ENCODE data around the gene SMARCC1.
A peak's percentile ranks its signal among the peaks of the same experiment; 100 is the strongest.

Gene SMARCC1

GRCh38 chr3:47652142-47652541 is 129.6 kb downstream of the SMARCC1 start:
- no peak for DNase-seq
- in situ Hi-C loops (cut with HindIII; ENCODE audit: low pct_ligation_motif_present, low pct_unique_long_range_greater_than_20kb, low sequenced_read_pairs): no loop called here

DNA sequence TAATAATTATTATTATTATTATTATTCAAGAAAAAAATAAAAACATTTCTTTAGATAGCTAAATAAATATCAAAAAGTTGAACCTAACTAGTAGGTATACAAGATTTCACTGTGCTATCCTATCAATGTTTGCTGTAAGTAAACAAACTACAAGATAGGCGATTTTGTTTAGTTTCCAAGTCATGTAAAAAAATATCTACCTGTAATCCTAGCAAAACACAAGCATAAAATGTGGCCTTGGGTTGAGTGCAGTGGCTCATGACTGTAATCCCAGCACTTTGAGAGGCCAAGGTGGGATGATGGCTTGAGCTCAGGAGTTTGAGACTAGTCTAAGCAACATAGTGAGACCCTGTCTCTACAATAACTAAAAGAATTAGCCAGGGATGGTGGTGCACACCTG is 131.4 kb downstream of the SMARCC1 start:
- DNase-seq: no peak
- in situ Hi-C loops (cut with HindIII; ENCODE audit: low pct_ligation_motif_present, low pct_unique_long_range_greater_than_20kb, low sequenced_read_pairs): no loop called here

DNA sequence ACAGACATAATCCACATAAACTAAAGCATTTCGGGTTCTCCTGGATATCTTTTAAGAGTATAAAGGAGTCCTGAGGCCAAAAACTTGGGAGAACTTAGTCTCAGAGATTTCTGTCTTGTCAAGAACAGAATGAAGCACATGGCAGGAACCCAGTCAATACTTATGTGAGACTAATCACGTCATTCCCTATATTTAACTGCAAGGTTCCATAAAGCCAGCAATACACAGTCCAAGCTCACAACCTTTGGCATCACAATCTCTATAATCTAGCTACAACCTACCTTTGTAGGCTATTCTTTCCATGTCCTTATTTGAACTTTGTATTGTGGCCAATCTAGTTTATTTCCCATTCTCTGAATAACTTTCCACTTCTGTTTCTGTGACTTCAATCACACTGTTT is 134.1 kb downstream of the SMARCC1 start:
- in situ Hi-C loops (cut with HindIII; ENCODE audit: low pct_ligation_motif_present, low pct_unique_long_range_greater_than_20kb, low sequenced_read_pairs): no loop called here
- DNase-seq: no peak

DNA sequence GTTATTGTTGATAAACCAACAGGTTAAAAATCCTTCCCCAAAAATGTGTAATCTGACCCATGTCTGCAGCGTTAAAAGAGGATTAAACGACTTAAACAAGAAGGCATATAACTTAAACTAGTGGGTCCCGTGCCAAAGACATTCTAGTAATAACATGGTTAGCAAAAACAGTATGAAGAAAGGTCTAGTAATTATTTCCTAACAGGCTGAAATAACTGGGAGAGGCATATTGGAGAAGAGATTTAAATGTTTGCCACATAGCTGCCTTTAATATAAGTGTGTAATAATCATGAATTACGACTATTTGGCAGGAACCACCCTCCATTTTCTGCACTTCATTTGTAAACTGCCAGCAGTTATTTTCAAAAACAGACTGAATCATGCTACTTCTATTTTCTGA is 135.3 kb downstream of the SMARCC1 start:
- no peak for DNase-seq
- in situ Hi-C loops (cut with HindIII; ENCODE audit: low pct_ligation_motif_present, low pct_unique_long_range_greater_than_20kb, low sequenced_read_pairs): no loop called here

DNA sequence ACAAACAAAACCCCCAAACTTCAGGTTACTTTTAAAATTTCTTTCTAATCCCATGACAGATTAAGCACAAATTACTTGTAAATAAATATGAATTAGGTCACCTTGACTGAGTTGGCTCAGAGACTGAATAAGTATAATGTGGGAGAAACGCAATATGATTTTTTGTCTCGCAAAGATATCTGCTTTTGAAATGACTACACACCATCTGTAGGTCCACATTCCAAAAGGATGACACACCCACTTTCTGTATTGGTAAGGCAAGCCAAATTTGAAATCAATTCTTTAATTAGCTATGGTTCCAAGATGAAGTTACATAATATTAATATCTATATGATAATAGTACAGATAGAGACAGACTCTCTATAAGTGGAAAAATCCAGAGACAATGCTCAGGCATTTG is 136.1 kb downstream of the SMARCC1 start:
- in situ Hi-C loops (cut with HindIII; ENCODE audit: low pct_ligation_motif_present, low pct_unique_long_range_greater_than_20kb, low sequenced_read_pairs): no loop called here
- no peak for DNase-seq

DNA sequence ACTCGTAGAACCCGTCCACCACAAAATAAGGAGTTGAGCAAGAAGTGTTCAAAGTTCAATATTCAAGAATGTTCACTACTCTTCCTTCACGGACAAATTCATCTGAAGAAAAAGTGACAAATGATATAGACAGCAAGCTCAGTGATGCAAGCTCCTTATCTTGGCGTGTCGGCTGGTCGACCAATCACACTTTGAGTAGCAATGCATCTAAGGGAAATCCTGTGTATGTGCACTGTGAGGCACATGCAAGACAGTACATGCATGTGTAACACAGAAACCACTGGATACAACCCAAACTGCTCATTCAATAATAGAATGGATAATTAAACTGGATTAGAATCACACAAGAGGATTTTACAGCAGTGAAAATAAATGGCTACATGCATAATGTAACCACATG is 138.6 kb downstream of the SMARCC1 start:
- DNase-seq: no peak
- in situ Hi-C loops (cut with HindIII; ENCODE audit: low pct_ligation_motif_present, low pct_unique_long_range_greater_than_20kb, low sequenced_read_pairs): no loop called here

DNA sequence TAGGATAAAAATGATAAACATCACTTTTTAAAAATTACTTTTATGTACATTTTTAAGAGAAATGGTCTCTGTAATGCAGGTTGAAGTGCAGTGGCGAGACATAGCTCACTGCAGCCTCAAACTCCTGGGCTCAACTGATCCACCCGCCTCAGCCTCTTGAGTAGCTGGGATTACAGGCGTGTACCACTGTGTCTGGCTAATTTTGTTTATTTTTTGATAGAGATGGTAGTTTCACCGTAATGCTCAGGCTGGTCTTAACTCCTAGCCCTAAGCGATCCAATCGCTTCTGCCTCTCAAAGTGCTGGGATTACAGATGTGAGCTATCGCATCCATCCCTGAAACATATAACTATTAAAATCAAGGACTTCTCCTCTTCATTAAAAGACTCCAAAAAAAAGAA is 140.0 kb downstream of the SMARCC1 start:
- in situ Hi-C loops (cut with HindIII; ENCODE audit: low pct_ligation_motif_present, low pct_unique_long_range_greater_than_20kb, low sequenced_read_pairs): no loop called here
- DNase-seq: no peak

- in situ Hi-C loops (cut with HindIII; ENCODE audit: low pct_ligation_motif_present, low pct_unique_long_range_greater_than_20kb, low sequenced_read_pairs): no loop called here
- no peak for DNase-seq
Observed at GRCh38 chr3:47636921-47637320, 144.8 kb downstream of the SMARCC1 start.

DNA sequence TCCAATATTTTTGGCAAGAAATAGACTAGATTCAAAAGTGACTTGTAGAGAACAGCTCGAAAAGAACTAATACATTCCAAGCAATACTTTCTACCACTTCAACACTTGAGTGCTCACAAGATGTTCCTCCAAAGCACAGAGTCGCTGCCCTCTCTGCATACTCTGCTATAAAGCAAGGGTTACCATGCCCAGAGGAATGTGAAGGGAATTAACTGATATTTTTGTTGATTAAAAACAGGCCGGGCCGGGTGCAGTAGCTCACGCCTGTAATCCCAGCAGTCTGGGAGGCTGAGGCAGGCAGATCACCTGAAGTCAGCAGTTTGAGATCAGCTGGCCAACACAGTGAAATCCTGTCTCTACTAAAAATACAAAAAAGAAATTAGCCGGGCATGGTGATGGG is 145.5 kb downstream of the SMARCC1 start:
- in situ Hi-C loops (cut with HindIII; ENCODE audit: low pct_ligation_motif_present, low pct_unique_long_range_greater_than_20kb, low sequenced_read_pairs): no loop called here
- no peak for DNase-seq

- DNase-seq: no peak
- in situ Hi-C loops (cut with HindIII; ENCODE audit: low pct_ligation_motif_present, low pct_unique_long_range_greater_than_20kb, low sequenced_read_pairs): no loop called here
Observed at GRCh38 chr3:47635536-47635935, 146.2 kb downstream of the SMARCC1 start.

DNA sequence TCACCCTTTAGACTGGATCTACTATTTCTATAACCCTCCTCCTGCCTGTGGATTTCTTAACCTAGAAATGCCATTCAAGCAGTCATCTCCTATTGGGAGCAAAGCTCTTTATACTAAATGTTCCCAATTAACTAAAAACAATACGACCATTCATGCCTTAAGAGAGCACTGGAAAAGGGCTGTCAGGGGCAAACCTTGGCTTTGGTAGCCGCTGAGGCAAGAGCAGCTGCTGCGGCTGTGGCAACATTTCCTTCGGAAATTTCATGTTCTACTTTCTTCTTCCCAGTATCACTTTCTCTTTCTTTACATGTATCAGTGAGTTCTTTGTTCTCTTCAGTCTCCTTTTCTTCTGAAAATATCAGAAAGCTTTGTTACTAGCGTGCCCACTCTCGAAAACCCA is 146.7 kb downstream of the SMARCC1 start:
- DNase-seq: no peak
- in situ Hi-C loops (cut with HindIII; ENCODE audit: low pct_ligation_motif_present, low pct_unique_long_range_greater_than_20kb, low sequenced_read_pairs): no loop called here

- DNase-seq: no peak
- in situ Hi-C loops (cut with HindIII; ENCODE audit: low pct_ligation_motif_present, low pct_unique_long_range_greater_than_20kb, low sequenced_read_pairs): no loop called here
Observed at GRCh38 chr3:47630810-47631209, 150.9 kb downstream of the SMARCC1 start.

- DNase-seq: no peak
- in situ Hi-C loops (cut with HindIII; ENCODE audit: low pct_ligation_motif_present, low pct_unique_long_range_greater_than_20kb, low sequenced_read_pairs): no loop called here
Observed at GRCh38 chr3:47629770-47630169, 151.9 kb downstream of the SMARCC1 start.

DNA sequence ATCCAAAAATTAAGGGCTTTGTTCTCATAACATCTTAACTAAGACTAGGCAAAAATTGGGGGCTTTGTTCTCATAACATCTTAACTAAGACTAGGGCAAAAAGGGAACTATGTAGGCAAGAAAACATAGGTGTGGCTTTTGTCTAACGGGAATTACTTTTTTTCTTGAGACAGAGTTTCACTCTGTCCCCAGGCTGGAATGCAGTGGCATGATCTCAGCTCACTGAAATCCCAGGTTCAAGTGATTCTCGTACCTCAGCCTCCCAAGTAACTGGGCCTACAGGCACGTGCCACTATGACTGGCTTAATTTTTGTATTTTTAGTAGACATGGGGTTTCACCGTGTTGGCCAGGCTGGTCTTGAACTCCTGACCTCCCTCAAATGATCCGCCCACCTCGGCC is 153.3 kb downstream of the SMARCC1 start:
- in situ Hi-C loops (cut with HindIII; ENCODE audit: low pct_ligation_motif_present, low pct_unique_long_range_greater_than_20kb, low sequenced_read_pairs): no loop called here
- no peak for DNase-seq

- no peak for DNase-seq
- in situ Hi-C loops (cut with HindIII; ENCODE audit: low pct_ligation_motif_present, low pct_unique_long_range_greater_than_20kb, low sequenced_read_pairs): no loop called here
Observed at GRCh38 chr3:47622671-47623461, 158.8 kb downstream of the SMARCC1 start.

- DNase-seq: no peak
- in situ Hi-C loops (cut with HindIII; ENCODE audit: low pct_ligation_motif_present, low pct_unique_long_range_greater_than_20kb, low sequenced_read_pairs): no loop called here
Observed at GRCh38 chr3:47617086-47618010, 164.3 kb downstream of the SMARCC1 start.

- no peak for DNase-seq
- in situ Hi-C loops (cut with HindIII; ENCODE audit: low pct_ligation_motif_present, low pct_unique_long_range_greater_than_20kb, low sequenced_read_pairs): no loop called here
Observed at GRCh38 chr3:47614788-47615187, 166.9 kb downstream of the SMARCC1 start.

DNA sequence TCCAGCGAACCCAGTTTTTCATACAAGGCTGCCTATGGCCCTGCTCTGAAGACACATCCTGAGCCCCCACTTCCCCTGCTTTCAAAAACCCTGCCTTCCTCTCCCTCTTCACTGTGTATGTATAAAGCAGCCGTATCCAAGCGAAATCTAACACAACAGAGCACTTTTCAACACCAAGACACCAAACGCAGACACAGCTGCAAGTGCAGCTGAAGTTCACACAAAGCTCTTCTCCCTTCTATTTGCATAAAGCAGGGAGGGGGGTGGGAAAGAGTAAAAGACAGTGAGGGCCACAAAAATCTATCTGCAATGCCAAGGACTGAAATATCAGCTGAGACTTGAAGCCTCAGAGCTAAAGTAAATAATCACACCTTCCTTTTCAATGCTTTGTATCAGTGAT is 168.0 kb downstream of the SMARCC1 start:
- no peak for DNase-seq
- in situ Hi-C loops (cut with HindIII; ENCODE audit: low pct_ligation_motif_present, low pct_unique_long_range_greater_than_20kb, low sequenced_read_pairs): no loop called here

DNA sequence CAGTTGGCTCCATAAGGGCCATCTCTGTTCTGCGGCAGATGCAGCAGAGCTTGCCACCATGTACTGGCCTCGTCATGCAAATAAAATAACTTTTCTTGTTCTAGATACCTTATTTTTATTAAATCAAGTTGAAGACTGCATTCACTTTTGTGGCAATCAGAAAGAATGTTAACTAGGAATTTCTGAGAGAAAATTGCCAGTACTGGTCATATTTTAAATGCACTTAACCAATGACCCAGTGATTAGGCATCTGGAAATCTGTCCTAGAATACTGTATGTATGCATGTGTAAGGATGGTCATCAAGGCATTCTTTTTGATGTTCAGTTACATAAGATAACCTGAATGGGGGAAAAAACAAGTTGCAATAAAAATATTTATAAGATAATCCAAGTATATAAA is 168.8 kb downstream of the SMARCC1 start:
- in situ Hi-C loops (cut with HindIII; ENCODE audit: low pct_ligation_motif_present, low pct_unique_long_range_greater_than_20kb, low sequenced_read_pairs): no loop called here
- DNase-seq: no peak

DNA sequence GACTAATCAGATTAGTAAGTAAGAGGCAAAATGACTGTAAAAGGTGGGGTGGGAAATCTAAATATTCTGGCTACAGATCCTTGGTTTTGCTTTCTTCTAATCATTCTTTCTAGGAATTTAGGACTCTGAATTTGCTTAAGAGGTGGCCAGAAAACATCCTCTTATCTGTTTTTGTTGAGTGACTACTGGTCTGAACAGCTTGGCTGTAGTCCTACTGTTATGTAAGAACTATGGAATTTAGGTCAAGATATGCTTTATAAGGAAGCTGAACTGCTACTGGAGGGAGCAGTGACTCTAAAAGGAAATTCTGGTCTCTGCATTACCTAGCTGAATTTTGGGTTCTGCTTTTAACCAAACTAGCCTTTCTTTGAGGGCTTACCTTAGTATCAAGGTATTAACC is 169.5 kb downstream of the SMARCC1 start:
- peak; percentile 43 for DNase-seq
- in situ Hi-C loops (cut with HindIII; ENCODE audit: low pct_ligation_motif_present, low pct_unique_long_range_greater_than_20kb, low sequenced_read_pairs): no loop called here

All from ACHN (cell line).